HG03280 (cell line): ENCODE measurements around the gene TRIM74.
"Not testable (repeated sequence)": the region's sequence is repeated elsewhere in the genome, so short reads cannot be mapped to it uniquely, and the experiment has no call there.

Source experiments
- ATAC-seq: cut with Tn5 transposase; IDR thresholded peaks from one replicate; pipeline ENCODE4 v1.9.1; 2021; ENCODE audit warnings: mild to moderate bottlenecking, moderate library complexity; ENCODE audit not compliant: unreplicated experiment

Gene TRIM74

GRCh38 chr7:72968980-72969516 is at the start of gene TRIM74:
Gene TRIM74, minus strand, starts transcription at chr7:72969466. Its CDS starts 3,309 bp downstream, at chr7:72966157.
- not testable (repeated sequence) for ATAC-seq

- ATAC-seq, result not testable (repeated sequence)
Observed at GRCh38 chr7:73006491-73006890, 37.2 kb upstream of the TRIM74 start.

- peak; percentile 86 for ATAC-seq
Observed at GRCh38 chr7:73005693-73006447, 36.6 kb upstream of the TRIM74 start.

GRCh38 chr7:73005356-73005692 is 36.1 kb upstream of the TRIM74 start:
- ATAC-seq, result peak; percentile 80

DNA sequence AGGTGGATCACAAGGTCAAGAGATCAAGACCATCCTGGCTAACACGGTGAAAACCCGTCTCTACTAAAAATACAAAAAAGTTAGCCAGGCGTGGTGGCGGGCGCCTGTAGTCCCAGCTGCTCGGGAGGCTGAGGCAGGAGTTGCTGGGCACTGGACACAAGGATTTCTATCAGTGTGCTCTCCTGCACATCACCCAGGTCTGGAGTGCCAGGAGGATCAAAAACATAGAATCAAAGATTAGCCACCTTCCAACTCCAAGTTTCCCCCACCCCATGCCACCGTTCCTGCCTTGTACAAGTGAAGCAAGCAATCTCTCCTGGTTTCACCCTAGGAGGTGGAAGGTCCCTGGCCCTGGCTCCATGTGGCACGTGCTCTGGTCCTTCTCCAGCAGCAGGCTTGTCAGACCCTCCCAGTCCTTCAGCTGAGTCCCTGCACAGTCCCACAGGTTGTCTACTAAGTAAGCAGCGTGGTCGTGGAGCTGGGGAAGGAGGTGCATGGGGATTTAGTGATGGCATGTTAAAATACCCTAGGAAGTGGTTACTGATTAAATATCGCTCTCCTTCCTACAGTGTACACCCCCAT is 28.7 kb upstream of the TRIM74 start:
- not testable (repeated sequence) for ATAC-seq

GRCh38 chr7:72997447-72997846 is 28.2 kb upstream of the TRIM74 start:
- ATAC-seq, result not testable (repeated sequence)

- ATAC-seq, result not testable (repeated sequence)
Observed at GRCh38 chr7:72995484-72995883, 26.2 kb upstream of the TRIM74 start.

DNA sequence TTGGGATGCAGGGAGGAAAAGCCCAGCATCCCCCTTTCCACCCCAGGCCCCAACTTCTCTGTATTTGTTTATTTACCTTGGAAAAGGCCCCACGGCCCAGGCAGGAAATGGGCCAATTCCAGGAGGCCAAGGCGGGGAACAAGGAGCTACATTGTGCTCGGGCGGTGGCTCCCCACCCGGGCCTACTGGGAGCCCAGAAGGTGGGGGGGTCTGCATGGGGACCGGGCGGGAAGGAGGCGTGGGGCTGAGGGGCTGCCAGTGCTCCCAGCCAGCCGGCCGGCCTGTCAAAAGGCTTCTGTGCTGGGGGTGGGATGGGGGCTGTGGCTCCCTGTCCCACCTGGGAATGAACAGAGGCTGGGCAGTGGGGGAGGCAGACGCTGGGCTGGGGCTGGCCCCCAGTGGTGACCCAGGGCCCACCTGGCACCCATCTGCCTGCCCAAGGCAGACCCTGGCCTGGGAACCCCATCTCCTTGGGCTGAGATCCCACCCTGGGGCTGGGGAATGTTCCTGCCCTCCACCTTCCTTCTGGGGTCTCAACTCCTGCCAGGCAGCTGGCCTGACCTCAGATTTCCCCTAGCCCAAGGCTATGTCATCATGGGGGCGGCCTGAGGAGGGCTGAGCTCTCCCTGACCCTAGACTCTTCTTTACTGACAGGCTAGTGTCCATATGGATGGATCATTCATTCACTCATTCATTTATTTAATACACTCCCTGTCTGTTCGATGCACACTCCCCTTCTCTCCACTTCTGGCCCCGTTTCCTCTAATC is 21.1 kb upstream of the TRIM74 start:
- not testable (repeated sequence) for ATAC-seq

- ATAC-seq, result not testable (repeated sequence)
Observed at GRCh38 chr7:72982084-72982483, 12.8 kb upstream of the TRIM74 start.

- not testable (repeated sequence) for ATAC-seq
Observed at GRCh38 chr7:72980382-72980781, 11.1 kb upstream of the TRIM74 start.

DNA sequence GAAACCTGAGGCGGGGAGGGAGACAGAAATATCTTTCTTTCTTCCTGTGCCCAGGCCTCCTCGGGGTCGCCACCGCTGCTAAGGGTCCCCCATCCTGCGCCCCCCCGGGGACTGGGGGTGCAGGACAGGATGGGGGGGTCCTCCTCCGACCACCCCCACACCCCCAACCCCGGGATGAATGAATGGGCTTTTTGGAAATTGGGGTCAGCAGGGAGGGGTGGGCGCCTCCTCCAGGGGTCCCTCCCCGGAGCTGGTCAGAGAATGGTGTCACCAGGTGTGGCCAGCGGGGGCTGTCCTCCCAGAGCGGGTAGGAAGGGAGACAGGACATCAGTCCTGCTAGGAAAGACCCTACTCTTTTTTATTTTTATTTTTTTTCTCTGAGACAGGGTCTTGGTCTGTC is 7.2 kb upstream of the TRIM74 start:
- not testable (repeated sequence) for ATAC-seq

GRCh38 chr7:72975656-72976286 is 6.5 kb upstream of the TRIM74 start:
- ATAC-seq, result not testable (repeated sequence)

- not testable (repeated sequence) for ATAC-seq
Observed at GRCh38 chr7:72974781-72975180, 5.5 kb upstream of the TRIM74 start.

GRCh38 chr7:72971505-72971904 is 2.2 kb upstream of the TRIM74 start:
- not testable (repeated sequence) for ATAC-seq

DNA sequence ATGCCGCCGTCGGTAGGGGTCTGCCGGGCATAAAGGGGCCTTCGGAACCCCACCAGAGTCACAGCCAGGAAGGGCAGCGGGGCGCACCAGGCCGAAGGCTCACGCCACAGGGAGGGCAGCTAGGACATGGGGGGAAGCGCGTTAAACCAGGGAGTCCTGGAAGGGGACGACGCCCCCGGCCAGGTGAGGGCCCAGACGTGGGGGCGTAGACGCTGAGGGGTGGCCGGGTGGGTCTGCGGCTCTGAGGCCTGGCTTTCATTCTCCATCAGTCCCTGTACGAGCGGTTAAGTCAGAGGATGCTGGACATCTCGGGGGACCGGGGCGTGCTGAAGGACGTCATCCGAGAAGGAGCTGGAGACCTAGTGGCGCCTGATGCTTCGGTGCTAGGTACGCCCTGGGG is 422 bp upstream of the TRIM74 start:
- ATAC-seq, result not testable (repeated sequence)

DNA sequence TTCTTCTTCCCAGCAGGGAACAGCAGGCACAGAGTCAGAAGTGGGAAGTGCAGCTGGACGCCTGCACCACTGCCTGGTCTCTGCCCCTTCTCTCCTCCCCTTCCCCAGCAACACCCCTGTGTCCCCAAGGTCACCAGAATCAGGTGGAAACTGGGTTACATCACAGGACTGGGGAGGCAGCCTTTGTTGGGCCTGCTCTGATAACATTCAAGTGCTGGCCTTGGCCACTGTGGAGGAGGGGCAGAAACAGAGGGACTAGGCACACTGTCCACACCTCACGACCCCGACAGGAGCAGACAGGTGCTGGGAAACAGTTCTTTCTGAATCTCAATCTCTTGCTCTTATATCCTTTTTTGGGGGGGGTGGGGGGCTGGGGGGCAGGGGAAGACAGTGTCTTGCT is 2.4 kb downstream of the TRIM74 start:
- not testable (repeated sequence) for ATAC-seq

- peak; percentile 45 for ATAC-seq
Observed at GRCh38 chr7:72965186-72965975, 3.9 kb downstream of the TRIM74 start.

- ATAC-seq, result not testable (repeated sequence)
Observed at GRCh38 chr7:72963056-72963455, 6.2 kb downstream of the TRIM74 start.

GRCh38 chr7:72961346-72961650 is 8.0 kb downstream of the TRIM74 start:
- not testable (repeated sequence) for ATAC-seq

- not testable (repeated sequence) for ATAC-seq
Observed at GRCh38 chr7:72960626-72961345, 8.5 kb downstream of the TRIM74 start.
